ENCODE measurements around the gene NCKAP5. TPM values are rescaled to one million over a fixed set of nuclear protein-coding genes. Genes with fewer than 3 reads are reported as not detected.

The NCKAP5 gene
- polyA plus RNA-seq, 2 of the 4 experiments (the other 2 are of a cell fraction) = 3.0 to 4.1 TPM

GRCh38 chr2:133342286-133343017, 225.8 kb downstream of the NCKAP5 start:
- no peak for FAIRE-seq
- H3K27ac ChIP-seq = no peak overlapping the region
- WGBS (ENCODE audit: missing lambda C conversion rate) = 54% methylated on average over 2 of the region's 2 CpGs
- H3K9me3 ChIP-seq = no peaks in the 10 kb centered on the region
- no peak overlapping the region for H3K4me3 ChIP-seq
- H3K4me2 ChIP-seq = no peak overlapping the region
- no peak for DNase-seq (ENCODE audit: low read depth in 1 of 2, low spot score in 1 of 2)
- no peaks in the 10 kb centered on the region for H3K4me1 ChIP-seq
- ChIA-PET CTCF (no interaction called here), POLR2A (no interaction called here)
- no peak for ATAC-seq
- TF ChIP-seq REST (IDR thresholded peaks at IDR 0.05) (no peak), HMGXB4 (CRISPR knock-in tag; IDR thresholded peaks at IDR 0.05; ENCODE audit: borderline replicate concordance) (no peak), USF2 (IDR thresholded peaks at IDR 0.05) (no peak), HOXA7 (CRISPR knock-in tag; IDR thresholded peaks at IDR 0.05) (no peak), FOXS1 (CRISPR knock-in tag; IDR thresholded peaks at IDR 0.05) (no peak), PBX3 (IDR thresholded peaks at IDR 0.05) (no peak), NR3C1 (IDR thresholded peaks at IDR 0.05) (no peak), JUN (IDR thresholded peaks at IDR 0.05) (no peak), BHLHE40 (IDR thresholded peaks at IDR 0.05; ENCODE audit: low read depth, low read length) (no peak), ESRRA (IDR thresholded peaks at IDR 0.05; ENCODE audit: borderline replicate concordance, low read length) (no peak), NPAS2 (CRISPR knock-in tag; IDR thresholded peaks at IDR 0.05; ENCODE audit: borderline replicate concordance) (no peak), RCOR1 (IDR thresholded peaks at IDR 0.05; ENCODE audit: low read depth, low read length) (no peak), POLR2A (IDR thresholded peaks at IDR 0.05; ENCODE audit: low read length) (no peak), HES2 (IDR thresholded peaks at IDR 0.05) (no peak), CBX2 (IDR thresholded peaks at IDR 0.05; ENCODE audit: borderline replicate concordance, low read depth) (no peak), ZNF302 (CRISPR knock-in tag; IDR thresholded peaks at IDR 0.05) (no peak), EHMT2 (IDR thresholded peaks at IDR 0.05; ENCODE audit: low read depth) (no peak)

- Histone ChIP-seq H3K9me3 (no peaks in the 10 kb centered on the region), H3K27ac (no peak overlapping the region), H3K4me1 (no peaks in the 10 kb centered on the region), H3K4me2 (no peak overlapping the region), H3K4me3 (no peak overlapping the region)
- no peak for ATAC-seq
- DNase-seq (ENCODE audit: low read depth in 1 of 2, low spot score in 1 of 2) = no peak
- ChIA-PET POLR2A (no interaction called here), CTCF (no interaction called here)
- FAIRE-seq = no peak
- 51% methylated on average over 2 of the region's 2 CpGs for WGBS (ENCODE audit: missing lambda C conversion rate)
- TF ChIP-seq REST (IDR thresholded peaks at IDR 0.05) (peak; percentile 74; the same call in 1 of the 2 replicates), NPAS2 (CRISPR knock-in tag; IDR thresholded peaks at IDR 0.05; ENCODE audit: borderline replicate concordance) (no peak)
These were observed 226.7 kb downstream of the NCKAP5 start for GRCh38 chr2:133341575-133341974.

Data from A549 (cell line).